Heart left ventricle (tissue), 13 donors: ENCODE data around the gene VEGFB.

Source experiments
- CTCF ChIP-seq, 12 donors: fragments of 200-600 bp; sonication (generic) in 4 of 12; IDR thresholded peaks; one replicate each; pipeline versions ENCODE4 v1.5.0 to v1.8.0; 2018 to 2022; ENCODE audit warnings: antibody characterized with exemption in 12 of 12, mild to moderate bottlenecking in 5 of 12
- POLR2A ChIP-seq, 2 donors: fragments of 450-650 bp; IDR thresholded peaks; one replicate each; pipeline ENCODE4 v1.6.1; 2017; ENCODE audit warnings: antibody characterized with exemption in 2 of 2, mild to moderate bottlenecking in 2 of 2, moderate library complexity in 2 of 2
- donor health status: ischemic (EF 13 %, LVEDD 7.1; RV severe dilation, severe dysfunction).
- donor health status: DM: no; HTN: yes; CAD: no.
- donor health status: DM: no; HTN: no; CAD: no.
- donor health status: ischemic (EF 25% LVEDD 6.9; RV normal size, moderate dysfunction).
- donor health status: ischemic (EF 25% LVEDD 5.7; RV mildly dilated, moderate dysfunction).
- donor health status: ischemic (EF 35%, LVEDD 5.7; RV mildly dilated, moderate dysfunction).
- donor health status: nonischemic (EF 11% LVEDD 7.7; RV severe dilation, severe dysfunction).
- donor health status: DM: yes; HTN: yes; CAD: no.
- donor health status: PGD.
- donor health status: ischemic (EF 29% LVEDD 5.4; RV normal size, mild dysfunction).
- donor health status: nonischemic (EF 23%, LVEDD 6.1; RV moderate dilation, normal function).

- TF ChIP-seq CTCF (IDR thresholded peaks at IDR 0.05): no peak
- TF ChIP-seq POLR2A (IDR thresholded peaks at IDR 0.05): no peak
Observed at GRCh38 chr11:64285885-64286800, 51.8 kb downstream of the VEGFB start.
